Neural cell (in vitro differentiated cells): ENCODE measurements around the gene DHRS3.

Experiments used
- EP300 ChIP-seq: fragments of 450-650 bp; conservative IDR thresholded peaks from 2 replicates; pipeline ENCODE4 v1.6.1; 2014; ENCODE audit warnings: antibody characterized with exemption, mild to moderate bottlenecking, moderate library complexity; ENCODE audit not compliant: poor library complexity, severe bottlenecking
- EZH2 ChIP-seq: fragments of 200-600, 300-800 bp; shearing (Covaris generic), sonication (generic); IDR thresholded peaks from 2 replicates; pipeline ENCODE4 v1.6.1; 2014; ENCODE audit warnings: antibody characterized with exemption, low read length, borderline replicate concordance, mild to moderate bottlenecking; ENCODE audit not compliant: insufficient read depth, poor library complexity, severe bottlenecking
- MXI1 ChIP-seq: fragments of 450-650 bp; conservative IDR thresholded peaks from 2 replicates; pipeline ENCODE4 v1.6.1; 2014; ENCODE audit warnings: antibody characterized with exemption, mild to moderate bottlenecking; ENCODE audit not compliant: poor library complexity, severe bottlenecking
- POLR2AphosphoS5 ChIP-seq: IDR thresholded peaks from 2 replicates; pipeline ENCODE4 v1.6.1; 2012
- REST ChIP-seq: IDR thresholded peaks from 2 replicates; pipeline ENCODE4 v1.6.1; 2012; ENCODE audit warnings: borderline replicate concordance
- SMC3 ChIP-seq: fragments of 450-650 bp; conservative IDR thresholded peaks from 2 replicates; pipeline ENCODE4 v1.6.1; 2014; ENCODE audit warnings: antibody characterized with exemption, mild to moderate bottlenecking, moderate library complexity; ENCODE audit not compliant: poor library complexity
- TAF1 ChIP-seq: IDR thresholded peaks from 2 replicates; pipeline ENCODE4 v1.6.1; 2012; ENCODE audit warnings: low read depth
- TF ChIP-seq, protein P1 (sequence below): fragments of 450-650 bp; IDR thresholded peaks from 2 replicates; pipeline ENCODE4 v1.5.1; 2014; ENCODE audit warnings: antibody characterized with exemption, mild to moderate bottlenecking, moderate library complexity; ENCODE audit not compliant: poor library complexity, severe bottlenecking

DNA sequence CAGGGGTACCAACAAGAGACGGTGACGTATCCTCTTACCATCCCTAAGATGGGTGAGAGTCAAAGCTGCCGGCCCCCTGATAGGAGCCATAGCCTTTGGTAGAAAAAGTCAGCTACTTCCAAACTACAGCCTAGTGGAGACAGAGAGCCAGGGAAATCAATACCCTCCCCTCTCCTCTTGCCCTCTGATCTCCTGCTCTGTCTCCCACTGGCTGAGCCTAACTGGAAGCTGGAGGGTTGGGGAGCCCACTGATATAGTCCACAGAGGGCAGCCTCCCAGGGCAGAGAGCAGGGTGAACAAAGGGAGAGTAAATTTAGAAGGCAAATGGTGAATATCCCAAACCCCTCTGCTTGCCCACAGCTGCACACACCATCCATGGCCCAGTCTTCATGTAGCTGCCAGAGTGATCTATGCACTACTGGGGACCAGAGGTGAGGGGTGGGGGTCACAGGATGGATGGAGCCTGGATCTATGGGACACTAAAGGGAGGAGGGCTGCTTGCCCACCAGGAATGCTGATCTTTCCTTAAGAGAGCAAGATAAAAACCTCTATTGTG is 80.0 kb downstream of the DHRS3 start:
- TF ChIP-seq REST, result no peak
- TF ChIP-seq, protein P1, sequence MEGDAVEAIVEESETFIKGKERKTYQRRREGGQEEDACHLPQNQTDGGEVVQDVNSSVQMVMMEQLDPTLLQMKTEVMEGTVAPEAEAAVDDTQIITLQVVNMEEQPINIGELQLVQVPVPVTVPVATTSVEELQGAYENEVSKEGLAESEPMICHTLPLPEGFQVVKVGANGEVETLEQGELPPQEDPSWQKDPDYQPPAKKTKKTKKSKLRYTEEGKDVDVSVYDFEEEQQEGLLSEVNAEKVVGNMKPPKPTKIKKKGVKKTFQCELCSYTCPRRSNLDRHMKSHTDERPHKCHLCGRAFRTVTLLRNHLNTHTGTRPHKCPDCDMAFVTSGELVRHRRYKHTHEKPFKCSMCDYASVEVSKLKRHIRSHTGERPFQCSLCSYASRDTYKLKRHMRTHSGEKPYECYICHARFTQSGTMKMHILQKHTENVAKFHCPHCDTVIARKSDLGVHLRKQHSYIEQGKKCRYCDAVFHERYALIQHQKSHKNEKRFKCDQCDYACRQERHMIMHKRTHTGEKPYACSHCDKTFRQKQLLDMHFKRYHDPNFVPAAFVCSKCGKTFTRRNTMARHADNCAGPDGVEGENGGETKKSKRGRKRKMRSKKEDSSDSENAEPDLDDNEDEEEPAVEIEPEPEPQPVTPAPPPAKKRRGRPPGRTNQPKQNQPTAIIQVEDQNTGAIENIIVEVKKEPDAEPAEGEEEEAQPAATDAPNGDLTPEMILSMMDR, result no peak
- TF ChIP-seq SMC3, result no peak
- no peak for TF ChIP-seq POLR2AphosphoS5
- TF ChIP-seq EP300, result no peak
- TF ChIP-seq MXI1, result no peak
- TF ChIP-seq EZH2, result no peak
- TF ChIP-seq TAF1, result no peak
